NCI-H524 treated with DMSO at 0.1 percent for 48 hours (cell line): ENCODE measurements around the gene RALGPS1.

Source experiments
- DNase-seq: peaks from one replicate; lab custom pipeline; 2025; lab: John Stamatoyannopoulos, UW

RALGPS1 gene

DNA sequence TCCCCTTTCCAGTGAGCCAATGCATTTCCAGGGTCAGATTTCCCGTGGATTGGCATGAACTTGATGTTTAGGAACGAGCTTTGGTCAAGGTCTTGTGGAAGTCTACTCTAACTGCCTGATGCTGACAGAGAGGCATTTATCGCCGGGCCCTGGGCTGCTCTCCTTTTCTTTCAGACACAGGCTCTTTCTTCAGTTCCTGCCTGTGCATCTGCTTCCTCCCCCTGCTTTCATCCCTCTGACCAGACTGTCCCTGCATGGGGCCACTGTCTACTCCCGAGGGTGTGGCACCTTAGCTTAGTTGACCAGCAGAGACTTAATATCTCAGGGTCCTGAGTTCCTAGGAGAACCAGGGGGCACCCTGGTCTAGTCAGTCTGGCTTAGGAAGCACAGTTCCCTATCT lies 41.2 kb downstream of the RALGPS1 start:
- DNase-seq, result no peak

- DNase-seq, result peak; percentile 97
Observed at GRCh38 chr9:126956917-126957686, 42.5 kb downstream of the RALGPS1 start.

DNA sequence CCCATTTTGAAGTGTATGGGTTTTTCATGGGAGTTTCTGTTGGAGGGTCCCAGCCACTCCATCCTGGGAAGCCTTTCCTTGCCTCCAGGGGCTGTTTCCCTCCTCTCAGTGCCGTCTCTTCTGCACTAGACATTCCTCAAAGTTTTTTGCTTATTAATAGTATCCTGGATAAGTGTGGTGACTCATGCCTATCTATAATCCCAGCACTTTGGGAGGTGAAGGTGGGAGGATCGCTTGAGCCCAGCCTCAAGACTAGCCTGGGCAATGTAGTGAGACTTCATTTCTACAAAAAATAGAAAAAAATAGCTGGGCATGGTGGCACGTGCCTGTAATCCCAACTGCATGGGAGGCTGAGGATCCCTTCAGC lies 43.1 kb downstream of the RALGPS1 start:
- DNase-seq, result no peak

DNA sequence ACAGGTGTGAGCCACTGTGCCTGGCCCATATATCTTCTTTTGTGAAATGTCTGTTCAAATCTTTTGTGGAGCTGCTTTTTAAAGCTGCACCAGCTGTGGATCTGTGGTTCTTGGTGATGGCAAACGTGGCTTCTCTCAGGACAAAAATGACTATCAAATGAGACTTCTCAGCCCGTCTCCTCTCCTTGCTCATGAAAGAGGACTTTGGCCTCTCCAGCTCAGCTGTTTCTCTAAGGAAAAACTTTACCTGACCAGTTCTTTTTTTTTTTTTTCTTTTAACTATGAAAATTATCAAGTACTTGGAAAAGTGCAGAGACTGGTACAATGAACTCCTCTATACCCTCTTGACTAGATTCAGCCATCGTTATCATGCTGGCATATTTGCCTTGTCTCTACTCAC lies 44.8 kb downstream of the RALGPS1 start:
- DNase-seq, result no peak

DNA sequence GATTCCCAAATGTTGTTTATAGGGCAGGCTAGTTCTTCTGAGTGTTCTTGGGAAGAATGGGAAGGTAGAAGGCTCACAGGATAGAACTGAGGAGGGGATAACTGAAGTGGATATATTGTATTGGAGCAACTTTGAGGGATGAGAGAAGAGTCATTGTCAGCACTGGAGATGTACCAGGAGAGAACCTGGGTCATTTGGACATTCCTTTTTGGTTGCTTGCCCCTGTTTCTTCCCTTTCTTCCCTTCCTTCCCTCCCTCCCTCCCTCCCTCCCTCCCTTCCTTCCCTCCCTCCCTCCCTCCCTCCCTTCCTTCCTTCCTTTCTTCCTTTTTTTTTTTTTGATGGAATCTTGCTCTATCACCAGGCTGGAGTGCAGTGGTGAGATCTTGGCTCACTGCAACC lies 45.3 kb downstream of the RALGPS1 start:
- no peak for DNase-seq

DNA sequence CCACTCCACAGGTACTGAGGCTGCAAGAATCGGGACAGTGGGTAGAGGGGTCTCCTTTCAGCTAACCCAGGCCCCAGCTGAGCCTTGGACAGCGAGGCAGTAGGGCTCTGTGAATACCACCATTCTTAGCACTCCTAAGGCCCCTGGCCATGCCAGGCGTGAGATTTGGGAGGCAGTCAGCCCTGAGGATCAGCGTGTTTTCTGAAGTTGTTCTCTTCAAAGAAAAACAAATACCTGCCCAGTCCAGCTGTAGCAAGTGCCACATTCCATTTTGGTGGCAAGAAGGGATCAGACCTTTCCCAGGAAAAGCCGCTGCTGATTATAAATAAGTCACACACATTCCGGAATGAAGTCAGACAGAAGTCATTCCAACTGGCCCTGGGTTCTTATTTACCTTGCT lies 47.8 kb downstream of the RALGPS1 start:
- DNase-seq, result no peak

- no peak for DNase-seq
Observed at GRCh38 chr9:126965077-126965476, 50.5 kb downstream of the RALGPS1 start.

DNA sequence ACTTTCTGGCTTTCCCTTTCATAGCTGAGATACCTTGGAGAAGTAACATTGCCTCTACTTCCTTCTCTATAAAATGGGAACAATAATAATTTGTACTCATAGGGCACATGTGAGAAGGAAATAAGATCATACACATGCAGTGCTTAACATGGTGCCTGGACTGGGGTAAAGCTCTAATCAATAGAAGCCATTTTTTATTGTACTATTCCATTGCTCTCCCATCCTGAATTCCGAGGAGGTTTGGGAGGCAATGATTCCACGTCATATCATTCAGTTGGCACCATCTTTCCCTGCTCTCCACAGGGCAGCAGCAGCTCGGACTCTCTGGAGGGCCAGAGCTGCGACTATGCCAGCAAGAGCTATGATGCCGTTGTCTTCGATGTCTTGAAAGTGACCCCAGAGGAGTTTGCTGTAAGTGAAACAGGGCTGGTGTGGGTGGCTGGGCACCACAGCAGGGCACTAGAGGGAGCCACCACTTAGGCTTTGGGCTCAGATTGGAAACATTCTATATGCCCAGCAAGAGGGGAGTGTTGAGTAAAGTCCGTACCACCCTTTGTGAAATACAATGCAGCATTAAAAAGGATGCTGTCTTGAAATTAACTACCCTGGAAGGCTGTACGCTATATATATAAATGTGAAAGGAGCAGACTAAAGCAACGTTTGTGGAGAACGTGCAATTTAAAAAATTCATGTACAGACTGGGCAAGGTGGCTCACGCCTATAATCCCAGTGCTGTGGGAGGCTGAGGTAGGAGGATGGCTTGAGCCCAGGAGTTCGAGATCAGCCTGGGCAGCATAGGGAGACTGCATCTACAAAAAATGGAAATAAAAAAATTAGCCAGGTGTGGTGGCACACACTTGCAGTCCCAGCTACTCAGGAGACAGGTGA lies 51.2 kb downstream of the RALGPS1 start:
- DNase-seq, result peak; percentile 49

DNA sequence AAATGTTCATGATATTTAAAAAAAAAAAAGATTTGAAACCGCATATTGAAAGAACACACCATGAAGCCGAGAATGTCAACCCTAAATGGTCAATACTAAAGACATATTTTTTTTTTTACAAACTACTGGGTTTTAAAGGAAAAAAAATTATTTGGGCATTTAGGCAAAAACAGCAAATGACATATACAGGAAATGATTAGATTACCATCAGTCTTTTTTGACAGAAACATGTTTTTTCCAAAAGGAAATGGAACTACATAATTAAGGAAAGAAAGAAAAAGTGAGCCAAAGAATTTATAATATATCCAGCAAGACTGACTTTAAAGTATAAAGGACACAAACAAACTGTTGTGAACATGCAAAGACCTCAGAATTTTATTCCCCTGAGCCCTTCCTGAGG lies 56.7 kb downstream of the RALGPS1 start:
- DNase-seq, result no peak

GRCh38 chr9:126973651-126974529 lies 59.3 kb downstream of the RALGPS1 start:
- DNase-seq, result no peak

- no peak for DNase-seq
Observed at GRCh38 chr9:126974594-126974993, 60.0 kb downstream of the RALGPS1 start.

GRCh38 chr9:126975327-126976220 lies 61.0 kb downstream of the RALGPS1 start:
- DNase-seq, result no peak

DNA sequence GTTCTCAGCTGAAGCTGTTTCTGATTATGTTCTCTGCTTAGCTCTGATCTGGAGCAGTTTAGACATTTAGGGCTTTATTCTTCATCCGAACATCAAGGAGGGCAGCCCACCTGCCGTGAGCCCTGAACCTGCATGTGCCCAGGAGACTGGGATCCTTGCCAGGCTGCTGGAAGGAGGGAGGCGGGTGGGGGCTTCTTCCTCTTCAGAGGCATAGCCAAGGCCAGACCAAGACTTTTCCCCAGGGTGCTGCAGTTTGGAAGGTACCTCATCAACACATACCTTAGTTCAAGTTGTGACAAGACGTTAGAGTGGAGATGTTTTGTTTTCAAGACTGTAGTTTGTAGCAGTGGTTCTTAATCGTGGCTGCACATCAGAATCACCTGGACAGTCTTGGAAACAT lies 64.9 kb downstream of the RALGPS1 start:
- no peak for DNase-seq

DNA sequence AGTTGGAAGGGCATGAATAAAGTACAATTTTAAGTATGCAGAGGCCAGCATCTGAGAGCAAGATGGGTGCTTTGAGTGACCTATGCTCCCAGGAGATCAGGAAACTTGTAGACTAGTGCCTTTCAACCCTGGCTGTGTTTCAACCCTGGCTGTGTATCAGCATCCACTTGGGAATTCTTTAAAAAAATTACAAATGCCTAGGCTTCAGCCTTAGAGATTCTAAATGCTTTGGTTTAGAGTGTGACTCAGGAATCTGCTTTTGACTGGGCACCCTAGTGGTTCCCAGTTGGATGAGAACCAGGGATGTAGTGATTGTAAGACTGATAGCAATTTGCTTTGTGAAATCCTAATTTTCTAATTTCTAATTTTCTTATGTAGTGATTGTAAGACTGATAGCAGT lies 65.6 kb downstream of the RALGPS1 start:
- no peak for DNase-seq

GRCh38 chr9:126981218-126981617 lies 66.6 kb downstream of the RALGPS1 start:
- no peak for DNase-seq

DNA sequence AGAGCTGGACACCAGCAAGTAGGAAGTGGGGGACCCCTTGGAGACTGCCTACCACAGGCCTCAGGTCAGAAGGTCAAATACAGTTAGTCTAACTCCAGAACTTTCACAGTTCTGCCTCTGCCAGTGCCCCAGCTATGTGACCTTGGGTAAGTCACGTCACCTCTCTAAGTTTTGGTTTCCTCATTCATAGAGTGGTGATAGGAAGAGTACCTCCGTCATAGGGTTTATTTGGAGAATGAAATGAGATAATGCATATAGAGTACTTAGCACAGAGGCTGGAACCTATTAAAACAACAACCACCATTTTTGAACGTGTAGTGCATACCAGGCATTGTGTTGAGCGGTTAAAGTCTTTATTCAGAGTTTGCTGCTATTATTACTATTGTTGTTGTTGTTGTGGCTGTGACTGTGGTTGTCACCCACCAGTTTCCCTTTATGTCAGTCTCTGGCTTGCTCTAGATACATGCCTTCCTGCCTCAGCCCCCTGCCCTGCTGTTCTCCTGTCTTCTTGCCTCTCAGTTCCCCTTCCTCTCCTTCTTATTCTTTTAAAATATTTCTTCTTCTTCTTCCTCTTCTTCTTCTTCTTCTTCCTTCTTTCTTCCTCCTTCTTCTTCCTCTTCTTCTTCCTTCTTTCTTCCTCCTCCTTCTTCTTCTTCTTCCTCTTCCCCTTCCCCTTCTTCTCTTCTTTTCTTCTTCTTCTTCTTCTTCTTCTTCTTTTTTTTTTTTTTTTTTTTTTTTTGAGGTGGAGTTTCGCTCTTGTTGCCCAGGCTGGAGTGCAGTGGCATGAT lies 67.8 kb downstream of the RALGPS1 start:
- DNase-seq, result no peak

DNA sequence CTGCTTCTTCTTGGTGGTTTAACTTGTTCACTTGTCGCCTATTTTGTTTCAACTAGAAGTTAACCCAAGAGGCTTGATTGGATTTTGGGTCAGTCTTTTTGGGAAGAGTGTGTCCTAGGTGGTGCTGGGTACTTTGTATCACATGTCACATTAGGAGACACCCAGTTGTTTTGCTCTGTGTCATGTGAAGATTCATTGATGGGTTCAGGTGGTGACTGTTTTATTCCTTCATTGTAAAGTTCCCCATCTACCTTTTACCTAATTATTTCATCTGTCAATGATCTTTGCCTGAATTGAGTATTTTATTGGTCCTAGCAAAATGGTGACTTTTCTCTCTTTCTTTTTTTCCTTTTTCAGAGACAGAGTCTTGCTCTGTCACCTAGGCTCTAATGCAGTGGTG lies 69.2 kb downstream of the RALGPS1 start:
- no peak for DNase-seq

GRCh38 chr9:126984969-126985368 lies 70.4 kb downstream of the RALGPS1 start:
- DNase-seq, result no peak

- no peak for DNase-seq
Observed at GRCh38 chr9:126985870-126986498, 71.4 kb downstream of the RALGPS1 start.

GRCh38 chr9:126986506-126986951 lies 71.9 kb downstream of the RALGPS1 start:
- DNase-seq, result no peak
